HG02571 (cell line): ENCODE measurements around the gene MAGEA9B.
"Not testable (repeated sequence)": the region's sequence is repeated elsewhere in the genome, so short reads cannot be mapped to it uniquely, and the experiment has no call there.

Source experiments
- ATAC-seq: cut with Tn5 transposase; IDR thresholded peaks from one replicate; pipeline ENCODE4 v1.9.1; 2021; ENCODE audit warnings: mild to moderate bottlenecking, moderate library complexity; ENCODE audit not compliant: unreplicated experiment

MAGEA9B gene

GRCh38 chrX:149539283-149540130, 47.8 kb downstream of the MAGEA9B start:
- ATAC-seq, result peak; percentile 39

- not testable (repeated sequence) for ATAC-seq
Measured at GRCh38 chrX:149537474-149537873, 49.8 kb downstream of the MAGEA9B start.

GRCh38 chrX:149534926-149535602, 52.2 kb downstream of the MAGEA9B start:
- not testable (repeated sequence) for ATAC-seq

GRCh38 chrX:149533999-149534398, 53.3 kb downstream of the MAGEA9B start:
- not testable (repeated sequence) for ATAC-seq

GRCh38 chrX:149532868-149533267, 54.4 kb downstream of the MAGEA9B start:
- ATAC-seq, result not testable (repeated sequence)
